Myocyte (in vitro differentiated cells): ENCODE measurements around the gene RPUSD1. TPM values are rescaled to one million over a fixed set of nuclear protein-coding genes. Genes with fewer than 3 reads are reported as not detected.
A peak's percentile ranks its signal among the peaks of the same experiment; 100 is the strongest.
"Not testable (repeated sequence)": the region's sequence is repeated elsewhere in the genome, so short reads cannot be mapped to it uniquely, and the experiment has no call there.

Experiments used
- DNase-seq: peaks from one replicate; pipeline ENCODE4 v3.0.0-alpha.2; 2012; ENCODE audit warnings: low read depth
- total RNA-seq: library from RNA; depleted of rRNA; stranded (reverse); fragments of >200 nt; gene quantifications from 2 replicates; pipeline ENCODE4 v1.2.3, GENCODE V29; 2014

RPUSD1 gene
- total RNA-seq, 1 donor from 2014 or later, result 31.0 TPM

DNA sequence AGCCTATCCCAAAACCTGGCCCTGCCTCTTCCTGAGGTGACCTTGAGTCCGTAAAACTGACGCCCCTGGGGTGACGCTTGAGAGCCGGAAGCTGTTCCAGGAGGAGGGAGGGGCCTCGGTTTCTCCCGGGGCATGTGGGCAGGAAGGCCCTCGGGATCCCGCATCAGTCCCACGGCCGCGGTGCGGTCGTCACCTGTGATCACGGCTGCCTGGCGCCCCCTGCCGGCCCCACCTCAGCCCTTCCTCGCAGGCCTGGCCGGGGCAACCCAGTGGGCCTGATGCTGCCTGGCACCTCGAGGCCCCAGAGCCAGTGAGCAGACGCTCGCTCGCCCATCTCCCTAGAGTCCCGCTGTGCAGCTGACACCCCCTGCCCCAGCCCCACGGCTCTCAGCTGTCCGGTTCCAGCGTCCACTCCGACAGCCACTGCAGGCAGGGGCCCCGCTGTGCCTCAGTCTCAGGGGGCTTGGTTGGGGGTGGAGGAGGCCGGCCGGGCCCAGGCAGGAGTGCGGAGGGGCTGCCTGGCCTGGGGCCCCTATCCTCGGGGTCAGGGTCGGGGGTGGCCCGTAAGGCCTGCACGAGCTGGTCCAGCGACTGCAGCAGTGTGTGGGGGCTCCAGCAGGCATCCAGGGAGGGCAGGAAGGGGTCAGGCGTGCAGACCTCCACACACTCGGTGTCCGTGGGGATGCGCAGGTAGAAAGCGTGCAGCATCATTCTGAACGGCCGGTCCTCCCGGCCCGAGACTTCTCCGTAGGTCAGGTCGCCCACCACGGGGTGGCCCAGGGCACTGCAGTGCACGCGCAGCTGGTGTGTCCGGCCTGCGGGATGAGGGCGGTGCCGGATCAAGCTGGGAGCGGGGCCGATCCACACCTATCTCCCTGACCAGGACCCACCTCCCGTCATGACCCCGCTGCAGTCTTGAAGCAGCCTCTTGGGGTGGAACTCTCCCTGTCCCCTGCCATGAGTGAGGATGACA is 2.3 kb downstream of the RPUSD1 start:
- peak; percentile 32 for DNase-seq

DNA sequence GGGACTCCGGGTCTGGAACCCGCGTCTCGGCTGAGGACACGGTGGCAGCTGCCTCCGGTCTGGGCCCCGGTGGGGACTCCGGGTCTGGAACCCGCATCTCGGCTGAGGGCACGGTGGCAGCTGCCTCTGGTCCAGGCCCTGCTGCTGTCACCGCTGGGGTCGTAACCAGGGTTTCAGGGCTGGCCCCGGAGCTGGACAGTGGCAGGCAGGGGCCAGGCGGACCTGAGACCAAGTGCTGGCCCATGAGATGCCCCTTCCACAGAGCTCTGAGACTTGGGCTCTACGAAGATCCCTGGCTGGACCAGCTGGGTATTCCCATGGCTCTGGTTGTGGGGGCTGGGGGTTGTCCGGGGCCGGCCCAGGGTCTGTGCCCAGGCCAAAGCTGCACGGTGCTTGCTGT is 3.8 kb downstream of the RPUSD1 start:
- DNase-seq, result no peak

GRCh38 chr16:783404-784161 is 4.6 kb downstream of the RPUSD1 start:
- DNase-seq, result peak; percentile 72

DNA sequence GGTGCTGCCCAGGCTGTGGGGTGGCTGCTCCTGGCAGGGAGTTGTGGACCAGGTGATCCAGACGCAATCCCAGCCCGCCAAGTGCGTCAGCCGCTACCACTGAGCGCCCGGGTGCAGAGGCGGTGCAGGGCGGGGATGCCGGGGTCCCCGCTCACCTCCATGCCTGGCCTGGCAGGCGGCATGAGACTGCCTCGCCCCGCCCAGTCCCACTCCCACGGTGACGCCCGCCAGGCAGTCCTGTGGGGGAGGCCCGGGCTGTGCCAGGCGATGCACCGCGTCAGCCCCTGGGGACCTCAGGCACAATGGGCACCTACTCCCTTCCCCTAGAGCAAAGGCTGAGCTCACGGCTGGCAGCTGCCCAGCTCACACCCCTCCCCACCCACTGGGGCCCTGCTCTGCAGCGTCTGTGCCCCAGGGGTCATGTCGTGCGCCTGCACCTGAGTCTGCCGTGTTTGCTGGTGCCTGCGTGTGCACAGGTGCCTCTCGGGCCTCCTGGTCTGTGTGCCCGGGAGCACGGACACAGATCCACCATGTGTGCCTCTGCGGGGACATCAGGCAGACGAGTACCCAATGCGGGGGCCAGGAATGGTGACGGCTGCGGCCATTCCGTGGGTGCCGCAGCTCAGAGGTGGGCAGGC is 5.3 kb downstream of the RPUSD1 start:
- no peak for DNase-seq

DNA sequence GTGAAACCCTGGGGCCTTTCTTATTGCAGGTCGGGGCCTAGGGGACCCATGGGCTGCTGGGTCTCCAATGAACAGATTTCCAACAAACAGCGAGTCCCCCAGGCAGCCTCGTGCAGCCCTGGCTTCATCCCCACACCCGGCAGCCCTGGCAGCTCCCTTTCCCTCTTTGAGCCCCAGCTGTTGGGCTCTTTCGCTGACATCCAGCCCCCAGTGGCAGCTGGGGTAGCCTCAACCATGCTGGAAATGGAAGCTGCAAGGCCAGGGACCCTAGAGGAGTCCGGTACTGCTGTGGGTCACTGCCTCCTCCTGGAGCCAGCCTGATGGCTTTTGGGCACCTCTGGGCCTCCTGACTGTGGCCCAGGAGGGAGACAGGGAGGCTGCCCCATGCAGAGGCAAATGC is 5.9 kb downstream of the RPUSD1 start:
- DNase-seq, result peak; percentile 62

GRCh38 chr16:781346-782010 is 6.7 kb downstream of the RPUSD1 start:
- DNase-seq, result peak; percentile 35

GRCh38 chr16:780296-780695 is 7.9 kb downstream of the RPUSD1 start:
- no peak for DNase-seq

GRCh38 chr16:779561-779960 is 8.6 kb downstream of the RPUSD1 start:
- no peak for DNase-seq

GRCh38 chr16:778909-779527 is 9.2 kb downstream of the RPUSD1 start:
- DNase-seq, result no peak

GRCh38 chr16:778447-778846 is 9.7 kb downstream of the RPUSD1 start:
- DNase-seq, result peak; percentile 37

GRCh38 chr16:777826-778225 is 10.4 kb downstream of the RPUSD1 start:
- DNase-seq, result no peak

- DNase-seq, result no peak
These were observed 11.4 kb downstream of the RPUSD1 start for GRCh38 chr16:776824-777223.

GRCh38 chr16:776298-776697 is 11.9 kb downstream of the RPUSD1 start:
- DNase-seq, result not testable (repeated sequence)

DNA sequence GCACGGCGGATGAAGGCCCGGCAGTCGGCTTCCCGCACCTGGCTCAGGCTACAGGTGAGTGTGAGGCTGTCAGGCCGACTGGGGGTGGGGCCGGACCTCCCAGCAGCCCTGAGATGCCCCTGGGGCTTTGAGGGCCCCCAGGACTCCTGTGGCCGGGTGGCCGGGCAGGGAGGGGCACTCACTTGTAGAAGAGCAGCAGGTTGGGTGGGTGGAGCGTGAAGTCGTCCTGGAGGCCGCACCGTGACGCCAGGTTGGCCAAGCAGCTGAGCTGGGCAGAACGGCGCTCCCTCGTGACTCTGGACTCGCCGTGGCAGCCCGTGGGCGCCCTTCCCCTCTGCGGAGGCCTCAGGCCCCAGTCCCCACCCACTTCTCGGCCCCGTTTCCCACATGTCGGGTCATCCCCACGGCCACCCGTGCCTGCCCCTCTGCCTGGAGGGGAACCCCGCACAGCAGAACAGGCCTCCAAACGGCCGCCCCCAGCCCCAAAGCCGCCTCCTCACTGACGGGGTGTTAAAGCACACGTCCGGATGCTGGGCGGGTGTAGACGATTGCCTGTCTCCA is 12.9 kb downstream of the RPUSD1 start:
- no peak for DNase-seq

DNA sequence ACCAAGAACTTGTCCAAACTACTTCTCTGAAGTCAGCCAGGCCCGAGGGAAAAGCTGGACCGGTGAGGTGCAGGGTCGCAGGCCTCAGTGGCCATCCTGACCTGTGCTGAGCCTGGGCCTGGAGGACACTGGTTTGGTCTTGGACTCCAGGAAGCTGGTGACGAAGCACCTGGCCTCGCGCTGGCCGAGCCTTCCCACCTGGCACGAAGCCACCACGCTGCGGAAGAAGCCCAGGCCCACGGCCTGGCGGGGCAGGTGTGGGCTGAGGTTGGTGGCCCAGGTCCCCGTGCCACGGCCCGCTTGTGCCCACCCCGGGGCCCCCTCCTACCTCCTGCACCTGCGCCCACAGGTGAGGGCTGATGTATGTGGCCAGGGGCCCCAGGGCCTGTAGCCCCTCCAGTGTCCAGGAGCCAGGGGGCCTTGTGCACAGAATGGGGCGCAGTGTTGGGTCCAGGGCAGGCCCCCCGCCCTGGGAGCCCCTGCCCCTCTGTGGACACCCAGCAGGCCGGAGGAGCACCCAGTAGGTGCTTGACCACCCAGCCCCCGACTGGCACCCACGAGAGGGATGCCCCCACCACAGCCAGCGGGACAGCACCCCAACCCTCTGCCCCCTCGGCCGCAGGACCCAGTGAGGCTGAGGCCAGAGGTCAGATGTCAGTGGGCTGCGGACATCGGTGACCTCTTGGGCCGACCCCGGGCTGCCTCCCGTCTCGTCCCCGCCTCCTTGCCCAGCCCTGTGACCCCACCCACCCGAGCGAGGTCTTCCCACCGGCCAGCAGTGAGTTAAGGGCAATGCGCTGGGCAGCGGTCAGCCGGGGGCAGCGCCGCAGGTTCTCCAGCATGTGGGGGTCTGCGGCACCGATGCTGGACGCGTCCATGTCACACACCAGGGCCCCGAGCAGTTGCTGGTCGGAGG is 13.8 kb downstream of the RPUSD1 start:
- DNase-seq, result no peak

GRCh38 chr16:772959-773358 is 15.2 kb downstream of the RPUSD1 start:
- DNase-seq, result no peak

- no peak for DNase-seq
These were observed 17.8 kb downstream of the RPUSD1 start for GRCh38 chr16:770411-770810.

DNA sequence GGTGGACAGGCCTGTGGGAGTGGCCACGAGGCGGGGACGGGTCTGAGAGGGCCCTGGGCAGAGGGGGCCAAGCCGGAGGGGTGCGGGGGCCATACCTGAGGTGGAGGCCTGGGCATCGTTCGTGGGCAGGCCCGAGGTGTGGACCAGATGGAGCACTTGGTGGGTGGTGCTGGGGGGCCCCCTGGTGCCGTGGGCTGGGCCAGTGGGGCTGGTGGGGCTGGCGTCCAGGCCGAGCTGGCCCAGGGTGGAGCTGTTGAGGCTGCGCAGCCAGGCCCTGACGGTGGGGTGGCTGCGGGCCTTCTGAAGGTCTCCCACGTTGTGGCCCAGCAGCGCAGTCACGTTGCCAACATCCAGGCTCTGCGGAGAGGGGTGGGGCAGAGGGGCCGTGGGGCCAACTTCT is 18.2 kb downstream of the RPUSD1 start:
- no peak for DNase-seq

DNA sequence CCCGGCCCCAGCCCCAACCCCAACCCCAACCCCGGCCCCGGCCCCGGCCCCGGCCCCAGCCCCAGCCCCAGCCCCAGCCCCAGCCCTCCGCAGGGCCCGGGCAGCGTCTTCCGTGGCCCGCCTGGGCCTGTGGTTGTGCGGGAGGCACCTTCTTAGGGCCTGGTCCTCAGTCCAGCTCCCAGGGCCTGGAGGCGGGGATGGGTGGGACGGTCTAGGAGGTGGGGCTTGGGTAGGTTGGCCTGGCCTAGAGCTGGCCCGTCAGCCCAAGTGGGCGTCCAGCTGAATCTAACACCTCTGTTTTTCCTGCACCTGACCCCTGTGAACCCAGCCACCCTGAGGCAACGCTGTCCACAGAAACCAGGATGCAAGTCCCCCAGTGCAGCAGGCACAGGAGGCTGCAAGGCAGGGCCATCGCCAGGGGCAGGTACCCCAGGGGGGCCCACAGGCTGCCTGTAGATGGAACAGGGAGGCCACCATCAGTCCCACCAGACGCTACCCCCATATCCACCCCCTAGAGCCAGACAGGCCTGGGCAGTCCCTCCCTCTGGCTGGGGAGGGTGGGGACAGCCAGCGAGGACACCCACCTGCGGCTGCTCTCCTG is 18.9 kb downstream of the RPUSD1 start:
- DNase-seq, result no peak
